Measurements from ENCODE around the gene TMEM255B.

The TMEM255B gene

DNA sequence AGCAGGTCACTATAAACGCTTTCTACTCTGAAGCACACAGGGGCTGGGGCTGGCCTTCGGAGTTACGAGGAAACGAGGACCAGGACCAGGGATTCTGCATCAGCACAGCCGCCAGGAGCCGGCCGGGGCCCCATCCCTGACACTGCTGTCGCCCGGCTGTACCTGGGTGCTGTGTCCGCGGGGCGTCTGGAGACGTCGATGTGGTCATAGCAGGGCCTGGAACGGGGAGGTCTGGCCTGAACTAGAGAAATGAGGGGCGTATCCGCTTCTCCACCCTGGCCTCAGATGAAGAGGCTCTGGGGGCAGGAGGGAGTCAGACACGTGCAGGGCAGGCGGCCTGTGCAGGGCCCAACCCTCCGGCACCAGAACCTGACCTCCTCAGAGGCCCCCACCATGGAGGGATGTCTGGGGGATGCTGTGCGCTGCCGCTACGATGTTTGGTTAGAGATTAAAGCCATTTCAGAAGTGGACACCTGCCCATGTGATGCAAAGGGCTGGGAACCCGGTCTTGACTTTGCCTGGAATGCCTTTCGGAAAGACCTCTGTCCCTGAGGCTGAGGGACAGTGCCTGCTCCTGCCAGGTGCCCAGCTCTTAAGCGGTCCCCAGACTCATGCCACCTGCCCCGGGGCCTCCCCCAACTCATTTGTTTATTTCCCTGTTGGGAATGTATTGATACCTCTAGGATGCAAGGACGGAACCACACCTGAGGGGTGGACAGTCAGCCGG is 83.5 kb downstream of the TMEM255B start:
- H3K4me3 ChIP-seq (ENCODE audit: low read depth, low read length), result no peak overlapping the region
- TF ChIP-seq, protein P1, sequence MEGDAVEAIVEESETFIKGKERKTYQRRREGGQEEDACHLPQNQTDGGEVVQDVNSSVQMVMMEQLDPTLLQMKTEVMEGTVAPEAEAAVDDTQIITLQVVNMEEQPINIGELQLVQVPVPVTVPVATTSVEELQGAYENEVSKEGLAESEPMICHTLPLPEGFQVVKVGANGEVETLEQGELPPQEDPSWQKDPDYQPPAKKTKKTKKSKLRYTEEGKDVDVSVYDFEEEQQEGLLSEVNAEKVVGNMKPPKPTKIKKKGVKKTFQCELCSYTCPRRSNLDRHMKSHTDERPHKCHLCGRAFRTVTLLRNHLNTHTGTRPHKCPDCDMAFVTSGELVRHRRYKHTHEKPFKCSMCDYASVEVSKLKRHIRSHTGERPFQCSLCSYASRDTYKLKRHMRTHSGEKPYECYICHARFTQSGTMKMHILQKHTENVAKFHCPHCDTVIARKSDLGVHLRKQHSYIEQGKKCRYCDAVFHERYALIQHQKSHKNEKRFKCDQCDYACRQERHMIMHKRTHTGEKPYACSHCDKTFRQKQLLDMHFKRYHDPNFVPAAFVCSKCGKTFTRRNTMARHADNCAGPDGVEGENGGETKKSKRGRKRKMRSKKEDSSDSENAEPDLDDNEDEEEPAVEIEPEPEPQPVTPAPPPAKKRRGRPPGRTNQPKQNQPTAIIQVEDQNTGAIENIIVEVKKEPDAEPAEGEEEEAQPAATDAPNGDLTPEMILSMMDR (IDR thresholded peaks at IDR 0.05; ENCODE audit: borderline replicate concordance, insufficient read depth, low read depth, low read length), result no peak

DNA sequence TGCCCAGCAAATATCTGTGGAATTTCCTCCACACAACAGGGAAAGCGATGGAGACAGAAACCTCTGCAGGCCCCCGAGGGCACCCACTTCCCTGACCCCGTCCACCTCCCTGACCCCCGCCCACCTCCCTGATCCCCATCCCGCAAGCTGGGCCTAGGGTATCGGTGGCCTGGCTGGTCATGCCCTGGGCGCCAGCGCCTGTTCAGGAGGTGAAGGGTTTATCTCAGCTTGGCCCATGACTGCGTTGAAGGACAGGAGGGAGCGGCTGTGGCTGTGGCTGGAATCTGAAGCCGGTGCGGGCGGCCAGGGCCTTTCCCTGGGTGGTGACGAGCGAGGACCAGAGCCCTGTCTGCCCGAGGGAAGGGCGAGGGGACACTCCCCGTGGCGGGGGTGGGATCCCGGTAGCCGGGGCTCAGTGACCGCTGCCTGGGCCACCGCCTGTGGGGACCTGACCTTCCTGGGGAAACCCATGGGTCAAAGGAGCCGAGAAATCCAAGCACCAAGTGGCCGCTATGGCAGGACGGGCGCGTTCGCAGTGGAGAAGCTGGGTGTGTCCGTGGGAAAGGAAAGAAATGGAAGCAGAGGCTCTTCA is 84.1 kb downstream of the TMEM255B start:
- no peak overlapping the region for H3K4me3 ChIP-seq (ENCODE audit: low read depth, low read length)
- TF ChIP-seq, protein P1 (IDR thresholded peaks at IDR 0.05; ENCODE audit: borderline replicate concordance, insufficient read depth, low read depth, low read length), result no peak

DNA sequence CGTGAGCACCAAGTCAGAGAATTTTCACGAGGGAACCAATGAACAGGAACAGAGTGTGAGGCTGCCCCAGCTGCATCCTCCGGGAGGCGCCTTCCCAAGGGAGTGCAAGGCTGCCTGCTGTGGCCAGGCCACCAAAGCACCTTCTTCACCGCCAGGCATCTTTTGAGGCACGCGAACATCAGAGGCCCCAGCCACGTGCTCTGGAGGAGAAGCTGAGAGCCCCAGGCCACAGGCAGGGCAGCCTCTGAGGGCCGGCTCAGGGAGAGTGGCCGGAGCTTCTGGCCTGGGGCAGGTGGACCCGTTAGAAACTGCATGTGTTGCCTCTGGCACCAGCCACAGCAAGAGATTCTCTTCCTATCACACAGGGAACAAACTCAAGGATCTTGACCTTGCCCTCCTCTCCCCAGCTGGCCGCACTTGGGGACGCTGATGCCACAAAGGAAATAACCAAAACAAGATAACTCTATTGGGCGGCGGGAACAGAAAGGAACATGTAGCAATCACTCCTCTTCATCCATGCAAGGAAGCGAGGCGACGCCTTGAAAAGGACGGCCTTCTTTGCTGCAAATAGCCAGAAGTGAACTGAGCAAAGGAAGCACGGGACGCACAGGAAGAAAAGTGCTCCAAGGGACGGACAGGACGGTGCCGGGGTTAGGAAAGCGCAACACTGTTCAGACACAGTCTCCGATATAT is 85.0 kb downstream of the TMEM255B start:
- TF ChIP-seq, protein P1 (IDR thresholded peaks at IDR 0.05; ENCODE audit: borderline replicate concordance, insufficient read depth, low read depth, low read length), result no peak

DNA sequence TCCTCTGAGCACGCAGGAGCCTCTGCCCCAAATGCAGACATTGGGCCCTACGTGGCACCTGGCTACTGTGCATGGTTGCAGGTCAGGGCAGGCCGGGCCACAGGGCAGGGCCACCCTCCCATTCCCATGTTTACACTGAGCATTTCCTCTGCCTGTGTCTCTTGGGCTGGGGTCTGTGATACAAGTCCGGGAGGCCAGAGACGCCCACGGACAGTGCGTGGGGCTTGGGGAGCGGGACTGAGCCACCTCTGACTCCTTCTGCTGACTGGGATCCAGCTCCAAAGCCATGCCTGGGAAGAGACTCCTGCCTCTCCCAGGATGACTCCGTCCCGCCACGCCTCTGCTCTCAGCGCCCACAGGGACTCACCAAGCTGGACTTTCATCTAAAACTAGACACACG is 86.0 kb downstream of the TMEM255B start:
- TF ChIP-seq, protein P1 (IDR thresholded peaks at IDR 0.05; ENCODE audit: borderline replicate concordance, insufficient read depth, low read depth, low read length), result no peak
- no peak overlapping the region for H3K4me3 ChIP-seq (ENCODE audit: low read depth, low read length)

More for the DNA sequence above, 85.0 kb downstream of the TMEM255B start:
- no peak overlapping the region for H3K4me3 ChIP-seq (ENCODE audit: low read depth, low read length)

DNA sequence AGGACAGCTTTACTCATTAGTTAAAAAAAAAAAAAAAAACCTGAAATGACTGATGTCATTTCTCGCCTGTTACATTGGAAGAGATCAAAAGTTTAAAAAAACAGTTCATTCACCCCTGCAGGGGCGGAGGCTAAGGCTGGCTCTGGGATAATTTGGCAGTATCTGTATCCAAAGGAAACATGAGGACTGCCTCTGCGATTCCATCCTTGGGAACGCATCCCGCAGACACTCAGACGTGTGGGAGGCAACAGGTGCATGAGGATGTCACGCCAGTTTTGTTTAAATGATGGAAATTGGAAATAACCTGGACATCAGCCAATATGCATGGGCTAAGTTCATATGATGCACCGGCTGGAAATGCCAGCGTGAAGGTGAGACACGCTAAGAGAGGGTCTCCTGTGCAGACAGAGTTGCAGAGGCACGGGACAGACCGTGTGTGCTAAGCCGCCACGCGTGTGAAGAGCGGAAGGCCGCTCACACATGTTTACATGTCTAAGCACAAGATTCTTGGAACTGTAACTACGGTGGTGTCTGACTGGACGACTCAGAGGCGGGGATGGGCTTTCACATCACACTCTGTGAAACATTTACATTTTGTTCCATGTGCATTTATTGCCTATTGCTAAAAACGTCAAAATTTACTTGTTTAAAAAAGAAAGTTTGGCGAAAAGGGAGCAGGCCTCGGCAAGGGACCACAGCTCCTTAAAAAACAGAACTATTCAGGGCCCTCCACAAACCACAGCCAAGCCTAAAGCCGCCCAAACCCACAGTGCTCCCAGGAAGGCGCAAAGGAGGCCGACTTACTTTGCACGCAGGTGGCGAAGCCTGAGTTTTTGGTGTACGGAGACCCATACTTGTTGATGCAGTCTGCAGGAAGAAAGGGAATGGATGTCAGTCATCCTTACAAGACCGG is 87.0 kb downstream of the TMEM255B start:
- TF ChIP-seq, protein P1 (IDR thresholded peaks at IDR 0.05; ENCODE audit: borderline replicate concordance, insufficient read depth, low read depth, low read length), result no peak
- no peak overlapping the region for H3K4me3 ChIP-seq (ENCODE audit: low read depth, low read length)

DNA sequence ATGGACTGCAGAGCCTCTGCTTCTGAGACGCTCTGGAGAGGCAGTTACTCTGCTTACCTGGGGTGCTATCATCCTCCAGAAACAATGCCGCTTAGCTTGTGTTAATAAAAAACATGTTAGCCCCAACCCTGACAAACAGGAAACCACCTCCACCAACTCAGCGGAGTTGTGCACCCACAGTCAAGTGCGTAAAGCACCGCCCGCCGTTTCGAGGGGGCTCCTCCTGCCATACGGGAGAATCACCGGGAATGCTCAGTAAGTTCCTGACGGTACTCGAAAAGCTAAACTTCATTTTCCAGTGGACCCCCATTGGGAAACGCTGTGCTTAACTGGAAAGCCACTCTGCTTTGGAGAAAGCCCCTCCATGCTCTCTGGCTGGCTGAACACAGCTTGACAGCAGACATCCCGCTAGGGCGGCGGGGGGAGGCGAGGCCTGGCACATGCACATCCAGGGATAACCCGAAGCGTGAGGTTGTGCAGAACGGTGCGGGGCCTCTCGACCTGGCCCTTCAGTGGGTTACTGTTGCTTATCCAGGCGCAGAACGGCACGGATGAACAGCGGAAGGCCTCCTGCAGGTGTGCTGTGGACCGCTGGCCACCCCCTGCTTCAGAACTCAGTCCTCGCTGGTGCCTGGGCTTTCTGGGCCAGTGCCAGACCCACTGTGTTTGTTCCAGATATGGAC is 87.8 kb downstream of the TMEM255B start:
- TF ChIP-seq, protein P1 (IDR thresholded peaks at IDR 0.05; ENCODE audit: borderline replicate concordance, insufficient read depth, low read depth, low read length), result no peak
- H3K4me3 ChIP-seq (ENCODE audit: low read depth, low read length), result no peak overlapping the region
